Astrocyte (in vitro differentiated cells and primary cell): ENCODE results near the gene COMMD9. TPM values are rescaled to one million over a fixed set of nuclear protein-coding genes. Genes with fewer than 3 reads are reported as not detected.

Experiments
- DNase-seq: peaks from one replicate; pipeline ENCODE4 v3.0.0-alpha.2; 2010; ENCODE audit warnings: low read depth
- FAIRE-seq: peaks from 2 replicates; lab custom pipeline; 2011; peaks lifted over from hg19 to GRCh38; lab: Jason Lieb, UNC
- H2AFZ ChIP-seq: 2 replicates; pipeline ENCODE4 v1.6.0; 2012; ENCODE audit warnings: low read depth, low read length, inconsistent platforms
- H3K27ac ChIP-seq: 2 replicates; pipeline ENCODE4 v1.5.1; 2011; ENCODE audit warnings: low read depth, low read length, inconsistent platforms
- H3K27me3 ChIP-seq: 2 replicates; pipeline ENCODE4 v1.6.0; 2011; ENCODE audit warnings: low read length, inconsistent platforms; ENCODE audit not compliant: insufficient read depth
- H3K36me3 ChIP-seq: 2 replicates; pipeline ENCODE4 v1.5.1; 2011; ENCODE audit warnings: low read length, inconsistent platforms; ENCODE audit not compliant: insufficient read depth
- H3K4me1 ChIP-seq: 2 replicates; pipeline ENCODE4 v1.5.1; 2011; ENCODE audit warnings: low read length, inconsistent platforms; ENCODE audit not compliant: insufficient read depth
- H3K4me2 ChIP-seq: 2 replicates; pipeline ENCODE4 v1.6.0; 2012; ENCODE audit warnings: low read length, inconsistent platforms
- H3K4me3 ChIP-seq: 2 replicates; pipeline ENCODE4 v1.5.1; 2011; ENCODE audit warnings: low read depth, mild to moderate bottlenecking, low read length, inconsistent platforms; ENCODE audit not compliant: insufficient read depth
- H3K79me2 ChIP-seq: 2 replicates; pipeline ENCODE4 v1.6.0; 2012; ENCODE audit warnings: mild to moderate bottlenecking, low read length, inconsistent platforms; ENCODE audit not compliant: insufficient read depth
- H3K9ac ChIP-seq: 2 replicates; pipeline ENCODE4 v1.6.0; 2012; ENCODE audit warnings: mild to moderate bottlenecking, low read length, inconsistent platforms
- H3K9me3 ChIP-seq: 2 replicates; pipeline ENCODE4 v1.5.1; 2012; ENCODE audit warnings: low read depth, mild to moderate bottlenecking, low read length, inconsistent platforms; ENCODE audit not compliant: insufficient read depth
- H4K20me1 ChIP-seq: 2 replicates; pipeline ENCODE4 v1.6.0; 2012; ENCODE audit warnings: low read length, inconsistent platforms; ENCODE audit not compliant: insufficient read depth
- H3K27ac Mint-ChIP-seq: one replicate; pipeline ENCODE4 v1.8.0; 2021; ENCODE audit warnings: mild to moderate bottlenecking, mixed read lengths; ENCODE audit not compliant: unreplicated experiment
- H3K27me3 Mint-ChIP-seq: one replicate; pipeline ENCODE4 v1.8.0; 2021; ENCODE audit warnings: low read depth, mixed read lengths; ENCODE audit not compliant: unreplicated experiment
- H3K36me3 Mint-ChIP-seq: one replicate; pipeline ENCODE4 v1.8.0; 2021; ENCODE audit warnings: low read depth, mixed read lengths; ENCODE audit not compliant: unreplicated experiment
- H3K4me1 Mint-ChIP-seq: one replicate; pipeline ENCODE4 v1.8.0; 2021; ENCODE audit warnings: low read depth, mixed read lengths; ENCODE audit not compliant: unreplicated experiment
- H3K4me3 Mint-ChIP-seq: one replicate; pipeline ENCODE4 v1.8.0; 2021; ENCODE audit warnings: mild to moderate bottlenecking, moderate library complexity, mixed read lengths; ENCODE audit not compliant: unreplicated experiment
- H3K9me3 Mint-ChIP-seq: one replicate; pipeline ENCODE4 v1.8.0; 2021; ENCODE audit warnings: mild to moderate bottlenecking, mixed read lengths; ENCODE audit not compliant: unreplicated experiment
- CTCF ChIP-seq: IDR thresholded peaks from 2 replicates; pipeline ENCODE4 v1.5.1; 2011; ENCODE audit warnings: low read depth, mild to moderate bottlenecking, inconsistent platforms, low read length, moderate library complexity; ENCODE audit not compliant: insufficient read depth
- EZH2 ChIP-seq: IDR thresholded peaks from 2 replicates; pipeline ENCODE4 v1.6.1; 2012; ENCODE audit warnings: mild to moderate bottlenecking, low read length, inconsistent platforms; ENCODE audit not compliant: insufficient read depth
- total RNA-seq: library from RNA; stranded (reverse); gene quantifications from 2 replicates; pipeline ENCODE4 v1.2.1, GENCODE V29; 2021

The COMMD9 gene
- total RNA-seq, 1 donor from 2014 or later = 78.4 TPM

- no peaks in the 10 kb centered on the region for H3K36me3 ChIP-seq
- no peak for FAIRE-seq
- peaks cover 9% of the 10 kb centered on the region for H3K27me3 Mint-ChIP-seq
- TF ChIP-seq CTCF (no peak), EZH2 (no peak)
- H3K9me3 Mint-ChIP-seq = peaks cover 3% of the 10 kb centered on the region
- peaks cover 15% of the 10 kb centered on the region for H3K4me1 Mint-ChIP-seq
- H3K27ac Mint-ChIP-seq = no peak overlapping the region
- H3K4me3 Mint-ChIP-seq = no peak overlapping the region
- no peak overlapping the region for H2AFZ ChIP-seq
- H3K4me2 ChIP-seq = no peak overlapping the region
- H3K27me3 ChIP-seq = no peaks in the 10 kb centered on the region
- H3K4me3 ChIP-seq = no peak overlapping the region
- DNase-seq = no peak
- H3K9me3 ChIP-seq = no peaks in the 10 kb centered on the region
- no peaks in the 10 kb centered on the region for H3K4me1 ChIP-seq
- H3K79me2 ChIP-seq = no peaks in the 10 kb centered on the region
- H3K27ac ChIP-seq = no peak overlapping the region
- no peaks in the 10 kb centered on the region for H3K36me3 Mint-ChIP-seq
- no peaks in the 10 kb centered on the region for H4K20me1 ChIP-seq
- H3K9ac ChIP-seq = no peak overlapping the region
Observed at GRCh38 chr11:36304351-36304750, 15.1 kb upstream of the COMMD9 start.

GRCh38 chr11:36300650-36301049 lies 11.4 kb upstream of the COMMD9 start:
- no peaks in the 10 kb centered on the region for H3K9me3 ChIP-seq
- Mint-ChIP-seq H3K9me3 (peaks cover 7% of the 10 kb centered on the region), H3K4me3 (no peak overlapping the region), H3K27me3 (peaks cover 7% of the 10 kb centered on the region), H3K27ac (no peak overlapping the region), H3K36me3 (no peaks in the 10 kb centered on the region), H3K4me1 (no peaks in the 10 kb centered on the region)
- H3K27ac ChIP-seq = no peak overlapping the region
- H3K79me2 ChIP-seq = no peaks in the 10 kb centered on the region
- TF ChIP-seq EZH2 (no peak), CTCF (no peak)
- H3K4me3 ChIP-seq = no peak overlapping the region
- no peaks in the 10 kb centered on the region for H3K4me1 ChIP-seq
- no peak overlapping the region for H3K9ac ChIP-seq
- DNase-seq = peak; percentile 36
- no peaks in the 10 kb centered on the region for H4K20me1 ChIP-seq
- no peak overlapping the region for H2AFZ ChIP-seq
- no peak overlapping the region for H3K4me2 ChIP-seq
- no peaks in the 10 kb centered on the region for H3K36me3 ChIP-seq
- no peaks in the 10 kb centered on the region for H3K27me3 ChIP-seq
- FAIRE-seq = no peak

DNA sequence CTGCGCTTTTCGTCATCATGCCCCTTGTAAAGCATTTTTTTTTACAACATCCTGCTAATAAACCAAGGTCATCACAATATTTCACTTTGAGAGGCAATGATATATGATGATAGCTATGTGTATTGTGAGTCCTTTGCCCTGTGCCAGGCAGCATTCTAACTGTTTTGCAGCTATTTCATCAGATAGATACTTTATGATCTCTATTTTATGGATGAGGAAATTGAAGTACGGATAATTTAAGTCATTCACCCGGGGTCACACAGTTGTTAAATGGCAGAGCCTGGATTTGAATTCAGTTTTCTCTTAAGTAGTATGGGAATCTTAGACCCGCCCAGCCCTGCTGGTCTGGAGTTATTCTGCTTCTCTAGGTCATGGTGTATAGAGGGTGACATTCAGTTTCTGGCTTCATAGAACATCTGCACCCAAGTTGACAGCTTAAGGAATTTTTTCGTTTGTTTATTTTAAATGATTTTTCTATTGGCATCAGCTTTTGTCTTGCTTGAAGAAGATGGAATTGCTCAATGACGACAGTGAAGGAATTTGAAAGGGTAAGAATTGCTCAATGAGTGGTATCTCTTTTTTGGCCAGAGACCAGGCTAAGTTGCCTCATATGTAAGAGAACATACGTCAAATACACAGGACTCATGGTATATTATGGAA lies 7.8 kb upstream of the COMMD9 start:
- no peak overlapping the region for H3K9ac ChIP-seq
- Mint-ChIP-seq H3K4me3 (no peak overlapping the region), H3K4me1 (no peaks in the 10 kb centered on the region), H3K9me3 (peaks cover 9% of the 10 kb centered on the region), H3K27me3 (peaks cover 7% of the 10 kb centered on the region), H3K36me3 (no peaks in the 10 kb centered on the region), H3K27ac (no peak overlapping the region)
- no peaks in the 10 kb centered on the region for H3K27me3 ChIP-seq
- no peak overlapping the region for H3K4me2 ChIP-seq
- FAIRE-seq (no peak), DNase-seq (peak; percentile 9)
- H3K36me3 ChIP-seq = no peaks in the 10 kb centered on the region
- H3K79me2 ChIP-seq = no peaks in the 10 kb centered on the region
- no peak overlapping the region for H3K27ac ChIP-seq
- no peak overlapping the region for H3K4me3 ChIP-seq
- no peak overlapping the region for H2AFZ ChIP-seq
- H3K4me1 ChIP-seq = no peaks in the 10 kb centered on the region
- no peaks in the 10 kb centered on the region for H3K9me3 ChIP-seq
- no peaks in the 10 kb centered on the region for H4K20me1 ChIP-seq
- no peak for TF ChIP-seq CTCF
- TF ChIP-seq EZH2 = no peak
